GM18951 (cell line): ENCODE results near the gene PCLO.

Source experiments
- POLR2A ChIP-seq: IDR thresholded peaks from 4 replicates; pipeline ENCODE4 v1.6.1; 2011; ENCODE audit warnings: mild to moderate bottlenecking; ENCODE audit not compliant: insufficient read length, insufficient read depth; ENCODE audit errors: extremely low read depth
- in situ Hi-C: fragments of 300-500 bp; cut with MboI; formaldehyde crosslinking; loops from one replicate; pipeline ENCODE4 v1.12.0; 2022; ENCODE audit warnings: low sequenced_read_pairs, mixed read lengths, inconsistent platforms; ENCODE audit not compliant: unreplicated experiment

The PCLO gene, protein sequence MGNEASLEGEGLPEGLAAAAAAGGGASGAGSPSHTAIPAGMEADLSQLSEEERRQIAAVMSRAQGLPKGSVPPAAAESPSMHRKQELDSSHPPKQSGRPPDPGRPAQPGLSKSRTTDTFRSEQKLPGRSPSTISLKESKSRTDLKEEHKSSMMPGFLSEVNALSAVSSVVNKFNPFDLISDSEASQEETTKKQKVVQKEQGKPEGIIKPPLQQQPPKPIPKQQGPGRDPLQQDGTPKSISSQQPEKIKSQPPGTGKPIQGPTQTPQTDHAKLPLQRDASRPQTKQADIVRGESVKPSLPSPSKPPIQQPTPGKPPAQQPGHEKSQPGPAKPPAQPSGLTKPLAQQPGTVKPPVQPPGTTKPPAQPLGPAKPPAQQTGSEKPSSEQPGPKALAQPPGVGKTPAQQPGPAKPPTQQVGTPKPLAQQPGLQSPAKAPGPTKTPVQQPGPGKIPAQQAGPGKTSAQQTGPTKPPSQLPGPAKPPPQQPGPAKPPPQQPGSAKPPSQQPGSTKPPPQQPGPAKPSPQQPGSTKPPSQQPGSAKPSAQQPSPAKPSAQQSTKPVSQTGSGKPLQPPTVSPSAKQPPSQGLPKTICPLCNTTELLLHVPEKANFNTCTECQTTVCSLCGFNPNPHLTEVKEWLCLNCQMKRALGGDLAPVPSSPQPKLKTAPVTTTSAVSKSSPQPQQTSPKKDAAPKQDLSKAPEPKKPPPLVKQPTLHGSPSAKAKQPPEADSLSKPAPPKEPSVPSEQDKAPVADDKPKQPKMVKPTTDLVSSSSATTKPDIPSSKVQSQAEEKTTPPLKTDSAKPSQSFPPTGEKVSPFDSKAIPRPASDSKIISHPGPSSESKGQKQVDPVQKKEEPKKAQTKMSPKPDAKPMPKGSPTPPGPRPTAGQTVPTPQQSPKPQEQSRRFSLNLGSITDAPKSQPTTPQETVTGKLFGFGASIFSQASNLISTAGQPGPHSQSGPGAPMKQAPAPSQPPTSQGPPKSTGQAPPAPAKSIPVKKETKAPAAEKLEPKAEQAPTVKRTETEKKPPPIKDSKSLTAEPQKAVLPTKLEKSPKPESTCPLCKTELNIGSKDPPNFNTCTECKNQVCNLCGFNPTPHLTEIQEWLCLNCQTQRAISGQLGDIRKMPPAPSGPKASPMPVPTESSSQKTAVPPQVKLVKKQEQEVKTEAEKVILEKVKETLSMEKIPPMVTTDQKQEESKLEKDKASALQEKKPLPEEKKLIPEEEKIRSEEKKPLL (N-terminal part only)

DNA sequence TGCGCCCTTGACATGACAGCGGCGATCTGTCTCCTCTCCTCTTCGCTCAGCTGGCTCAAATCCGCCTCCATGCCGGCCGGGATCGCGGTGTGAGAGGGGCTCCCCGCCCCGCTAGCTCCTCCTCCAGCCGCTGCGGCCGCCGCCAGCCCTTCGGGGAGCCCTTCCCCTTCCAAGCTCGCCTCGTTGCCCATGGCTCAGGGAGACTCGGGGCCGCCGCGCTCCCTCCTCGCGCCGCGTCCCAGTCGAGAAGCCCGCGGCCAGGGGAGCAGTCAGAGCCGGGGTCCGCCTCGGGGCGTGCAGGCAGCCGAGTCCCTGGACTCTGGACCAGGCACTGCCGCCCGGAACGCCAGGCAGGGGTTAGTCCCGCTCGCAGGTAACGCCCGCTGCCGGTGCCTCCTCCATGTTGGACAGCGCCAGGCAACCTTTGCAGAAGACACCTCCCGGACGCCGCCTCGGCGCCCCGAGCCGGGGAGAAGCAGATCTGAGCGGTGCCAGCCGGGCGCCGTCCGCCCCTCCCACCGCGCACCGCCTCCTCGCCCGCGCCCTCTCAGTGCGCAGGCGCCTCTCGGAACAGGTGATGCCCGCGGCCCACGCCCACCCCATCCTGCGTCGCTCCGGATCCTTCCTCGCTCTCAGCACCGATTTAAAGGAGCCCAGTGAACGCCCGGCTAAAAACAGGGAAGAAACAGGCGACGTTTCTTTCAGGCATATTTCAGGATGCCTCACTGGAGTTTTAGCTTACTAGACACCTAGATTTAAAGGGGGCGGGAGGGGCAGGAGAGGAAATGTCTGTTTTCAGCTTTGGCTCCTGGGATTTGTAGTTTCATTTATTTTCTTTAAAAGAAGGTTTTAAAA is at the start of gene PCLO:
Gene PCLO (minus strand): TSS at position 483 of the 855 bp plus-strand sequence. CDS start 292 bp downstream, at position 191.
- TF ChIP-seq POLR2A = no peak
- in situ Hi-C loops = no loop called here

GRCh38 chr7:83211685-83212084 is 49.0 kb upstream of the PCLO start:
- no peak for TF ChIP-seq POLR2A

DNA sequence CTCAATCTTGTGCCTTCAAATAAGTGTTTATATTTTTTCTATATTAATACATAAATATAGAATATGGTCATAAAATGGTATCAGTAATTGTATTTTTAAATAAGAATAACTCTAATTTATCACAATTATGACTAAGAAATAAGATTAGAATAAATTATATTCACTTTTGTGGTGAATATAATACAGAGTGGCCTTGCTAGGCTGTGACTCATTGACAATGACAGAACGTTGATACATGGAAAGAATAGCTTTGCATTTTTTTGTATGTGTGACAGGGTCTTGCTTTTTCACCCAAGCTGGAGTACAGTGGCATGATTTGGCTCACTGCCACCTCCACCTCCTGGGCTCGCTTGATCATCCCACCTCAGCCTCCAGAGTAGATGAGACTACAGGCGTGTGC is 47.8 kb upstream of the PCLO start:
- in situ Hi-C loops = no loop called here
- TF ChIP-seq POLR2A = no peak

More at GRCh38 chr7:83211685-83212084, 49.0 kb upstream of the PCLO start:
- in situ Hi-C loops = no loop called here

DNA sequence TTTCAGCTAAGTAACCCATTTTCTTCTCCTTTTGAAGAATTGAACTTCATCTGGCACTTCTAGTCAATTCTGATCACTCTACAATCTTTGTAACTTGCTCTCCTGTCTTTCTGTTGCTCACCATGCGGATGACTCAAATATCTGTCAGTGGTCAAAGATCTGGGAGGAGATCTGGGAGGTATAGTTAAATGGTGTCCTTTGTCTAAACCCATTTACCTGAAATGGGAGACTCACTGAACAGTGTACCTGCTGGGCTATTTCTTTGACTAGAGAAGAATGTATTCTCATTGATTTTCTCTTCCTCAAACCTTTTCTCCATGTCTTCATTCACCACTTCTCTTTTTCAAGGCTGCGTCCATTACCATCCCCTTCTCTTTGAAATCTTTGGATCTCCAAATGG is 42.0 kb upstream of the PCLO start:
- in situ Hi-C loops = no loop called here
- TF ChIP-seq POLR2A = no peak

- no peak for TF ChIP-seq POLR2A
- in situ Hi-C loops = no loop called here
Observed at GRCh38 chr7:83201355-83201754, 38.7 kb upstream of the PCLO start.

- in situ Hi-C loops = no loop called here
- TF ChIP-seq POLR2A = no peak
Observed at GRCh38 chr7:83190659-83191389, 28.1 kb upstream of the PCLO start.

- no peak for TF ChIP-seq POLR2A
- in situ Hi-C loops = no loop called here
Observed at GRCh38 chr7:83178796-83179195, 16.1 kb upstream of the PCLO start.

DNA sequence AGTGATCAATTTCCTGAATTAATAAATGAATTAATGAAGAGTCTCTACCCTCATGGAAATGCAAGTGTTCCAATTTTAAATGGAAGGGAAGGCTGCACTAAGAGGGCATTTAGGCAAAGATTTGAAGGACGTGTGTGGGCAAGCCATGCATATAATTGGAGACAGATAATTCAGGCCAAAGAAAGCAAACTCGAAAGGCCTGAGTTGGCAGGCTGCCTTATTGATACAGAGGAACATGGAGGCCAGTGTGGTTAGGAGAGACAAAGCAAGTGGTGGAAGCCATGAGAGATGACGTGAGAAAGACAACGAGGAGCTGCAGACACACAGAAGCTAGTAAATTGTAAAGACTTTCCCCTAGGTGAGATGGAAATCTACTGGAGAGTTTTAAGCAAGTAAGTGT is 15.4 kb upstream of the PCLO start:
- TF ChIP-seq POLR2A = no peak
- in situ Hi-C loops = no loop called here

- in situ Hi-C loops = no loop called here
- TF ChIP-seq POLR2A = no peak
Observed at GRCh38 chr7:83173664-83174063, 11.0 kb upstream of the PCLO start.

DNA sequence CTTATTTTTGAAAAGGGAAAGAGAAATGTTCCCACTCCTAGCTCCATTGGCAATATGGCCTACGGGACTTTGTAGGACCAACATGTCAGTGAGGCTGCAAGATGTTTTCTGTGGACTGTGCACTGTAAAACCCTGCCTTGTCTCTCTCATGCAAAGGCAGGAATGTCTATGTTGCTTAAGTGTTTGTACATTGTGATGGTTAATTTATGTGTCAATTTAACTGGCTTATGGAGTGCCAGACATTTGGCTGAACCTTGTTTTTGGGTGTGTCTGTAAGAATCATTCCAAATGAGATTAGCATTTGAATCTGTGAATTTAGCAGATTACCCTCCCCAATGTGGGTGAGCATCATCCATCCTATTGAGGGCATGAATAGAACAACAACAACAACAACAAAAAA is 4.1 kb upstream of the PCLO start:
- TF ChIP-seq POLR2A = no peak
- in situ Hi-C loops = no loop called here

DNA sequence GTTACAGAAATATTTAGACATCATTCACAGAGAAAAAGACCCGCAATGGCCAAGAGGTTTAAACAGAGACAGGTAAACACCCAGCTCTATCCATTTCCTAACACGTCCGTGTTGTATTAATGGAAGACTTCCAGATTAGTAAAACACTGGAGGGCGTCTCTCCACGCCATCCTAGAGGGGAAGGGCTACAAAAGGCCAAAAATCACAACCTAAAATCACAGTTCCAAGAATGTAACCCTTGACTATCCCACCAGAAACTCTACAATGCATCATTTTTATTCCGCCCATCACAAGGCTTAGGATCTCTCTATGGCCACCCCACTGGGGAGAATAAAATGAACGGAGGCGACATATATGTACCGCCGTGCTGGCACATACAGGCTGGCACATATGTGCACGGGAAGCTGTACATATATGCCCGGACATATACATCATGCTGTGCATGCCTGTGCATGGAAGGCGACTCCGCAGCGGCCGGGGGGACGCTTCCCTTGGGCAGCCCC is 734 bp downstream of the PCLO start:
- in situ Hi-C loops = no loop called here
- no peak for TF ChIP-seq POLR2A
